DND-41 (cell line): ENCODE measurements around the gene HNRNPH2.

Experiments used
- CTCF ChIP-seq: IDR thresholded peaks from 2 replicates; pipeline ENCODE4 v1.5.1; 2012; ENCODE audit warnings: borderline replicate concordance, low read length, moderate library complexity, mild to moderate bottlenecking; ENCODE audit not compliant: poor library complexity, severe bottlenecking; ENCODE audit errors: extremely low read depth
- EZH2 ChIP-seq: IDR thresholded peaks from 3 replicates; pipeline ENCODE4 v1.6.1; 2012; ENCODE audit warnings: borderline replicate concordance, low read depth, mild to moderate bottlenecking, moderate library complexity, low read length, inconsistent platforms; ENCODE audit not compliant: severe bottlenecking

- TF ChIP-seq CTCF (no peak), EZH2 (no peak)
These were observed 765 bp upstream of the HNRNPH2 start for GRCh38 chrX:101407167-101407747.
